CD4-positive, alpha-beta T cell treated with Interferon alpha-2 for 1 hour (primary cell): ENCODE data around the gene SCRN1.

Experiments used
- DNase-seq, 2 donors: peaks; one replicate each; pipeline ENCODE4 v3.0.0-alpha.2; 2020 to 2022

The SCRN1 gene

GRCh38 chr7:29885626-29886025, 104.0 kb downstream of the SCRN1 start:
- no peak for DNase-seq

- no peak for DNase-seq
Measured at GRCh38 chr7:29884399-29885272, 105.0 kb downstream of the SCRN1 start.

- DNase-seq: no peak
Measured at GRCh38 chr7:29883462-29884398, 105.9 kb downstream of the SCRN1 start.

GRCh38 chr7:29882481-29882880, 107.1 kb downstream of the SCRN1 start:
- DNase-seq: no peak

GRCh38 chr7:29881724-29882123, 107.9 kb downstream of the SCRN1 start:
- DNase-seq: no peak

GRCh38 chr7:29879609-29880008, 110.0 kb downstream of the SCRN1 start:
- DNase-seq: no peak

- peak; percentile 15 to 38 for DNase-seq
Measured at GRCh38 chr7:29878081-29878688, 111.4 kb downstream of the SCRN1 start.

GRCh38 chr7:29877196-29877595, 112.4 kb downstream of the SCRN1 start:
- no peak for DNase-seq

GRCh38 chr7:29875741-29876140, 113.9 kb downstream of the SCRN1 start:
- DNase-seq: no peak

GRCh38 chr7:29873644-29874294, 115.8 kb downstream of the SCRN1 start:
- no peak for DNase-seq

GRCh38 chr7:29871787-29872398, 117.7 kb downstream of the SCRN1 start:
- DNase-seq: no peak
